Mesenchymal stem cell (in vitro differentiated cells and primary cell): ENCODE data around the gene MGA.

Experiments
- DNase-seq: peaks from one replicate; pipeline ENCODE4 v3.0.0-alpha.2; 2013
- H2AFZ ChIP-seq: one replicate; pipeline ENCODE4 v1.6.1; 2013; ENCODE audit warnings: low read depth, mild to moderate bottlenecking, control low read depth, inconsistent platforms, low read length, moderate library complexity
- H2AK5ac ChIP-seq: 2 replicates; pipeline ENCODE4 v1.6.1; 2013; ENCODE audit warnings: low read length, moderate library complexity, mild to moderate bottlenecking, inconsistent platforms; ENCODE audit not compliant: severe bottlenecking
- H2BK120ac ChIP-seq: one replicate; pipeline ENCODE4 v1.6.1; 2013; ENCODE audit warnings: low read depth, mild to moderate bottlenecking, inconsistent platforms, low read length, moderate library complexity
- H2BK12ac ChIP-seq, 2 experiments: one replicate each; pipeline ENCODE4 v1.6.1; 2013; ENCODE audit warnings: inconsistent platforms in 2 of 2, low read length in 2 of 2, mild to moderate bottlenecking in 2 of 2, moderate library complexity in 2 of 2, control low read depth in 1 of 2
- H2BK15ac ChIP-seq: one replicate; pipeline ENCODE4 v1.6.1; 2013; ENCODE audit warnings: mild to moderate bottlenecking, low read depth, inconsistent platforms; ENCODE audit not compliant: poor library complexity, severe bottlenecking
- H2BK5ac ChIP-seq: 2 replicates; pipeline ENCODE4 v1.6.1; 2013; ENCODE audit warnings: low read depth, mild to moderate bottlenecking, low read length, control low read depth, inconsistent platforms; ENCODE audit not compliant: poor library complexity, severe bottlenecking
- H3K14ac ChIP-seq, 2 experiments: one replicate each; pipeline ENCODE4 v1.6.1; 2013; ENCODE audit warnings: inconsistent platforms in 2 of 2, low read length in 2 of 2, control low read depth in 1 of 2, mild to moderate bottlenecking in 1 of 2, moderate library complexity in 1 of 2
- H3K18ac ChIP-seq, 2 experiments: one replicate each; pipeline ENCODE4 v1.6.1; 2013; ENCODE audit warnings: inconsistent platforms in 2 of 2, low read length in 2 of 2, control low read depth in 1 of 2, low read depth in 1 of 2, mild to moderate bottlenecking in 1 of 2
- H3K23ac ChIP-seq, 2 experiments: one replicate each; pipeline ENCODE4 v1.6.1; 2013; ENCODE audit warnings: inconsistent platforms in 2 of 2, low read length in 2 of 2, mild to moderate bottlenecking in 2 of 2, moderate library complexity in 2 of 2, control low read depth in 1 of 2
- H3K27ac ChIP-seq: 2 replicates; pipeline ENCODE4 v1.5.1; 2013; ENCODE audit warnings: mild to moderate bottlenecking, moderate library complexity, low read length, control low read depth, inconsistent platforms; ENCODE audit not compliant: poor library complexity, severe bottlenecking
- H3K27me3 ChIP-seq, 2 experiments: 2 replicates each; pipeline versions ENCODE4 v1.6.1 to v1.7.0; 2013; ENCODE audit warnings: low read length in 2 of 2, mild to moderate bottlenecking in 2 of 2, moderate library complexity in 2 of 2, control low read depth in 1 of 2, inconsistent platforms in 1 of 2; ENCODE audit not compliant: control insufficient read depth in 1 of 2, insufficient read depth in 1 of 2
- H3K36me3 ChIP-seq, 2 experiments: 2 replicates each; pipeline versions ENCODE4 v1.6.1 to v1.7.0; 2013; ENCODE audit warnings: low read length in 2 of 2, control low read depth in 1 of 2, inconsistent platforms in 1 of 2, low read depth in 1 of 2, mild to moderate bottlenecking in 1 of 2; ENCODE audit not compliant: insufficient read depth in 2 of 2, control insufficient read depth in 1 of 2
- H3K4ac ChIP-seq, 2 experiments: one replicate each; pipeline ENCODE4 v1.6.1; 2013; ENCODE audit warnings: inconsistent platforms in 2 of 2, low read length in 2 of 2, mild to moderate bottlenecking in 2 of 2, moderate library complexity in 2 of 2, control low read depth in 1 of 2, low read depth in 1 of 2
- H3K4me1 ChIP-seq: 2 replicates; pipeline ENCODE4 v1.6.1; 2013; ENCODE audit warnings: low read depth, low read length, control low read depth; ENCODE audit not compliant: control insufficient read depth, insufficient read depth
- H3K4me2 ChIP-seq: 2 replicates; pipeline ENCODE4 v1.6.1; 2013; ENCODE audit warnings: low read length, mild to moderate bottlenecking, inconsistent platforms; ENCODE audit not compliant: poor library complexity, severe bottlenecking
- H3K4me3 ChIP-seq, 2 experiments: 2 replicates each; pipeline versions ENCODE4 v1.5.1 to v1.7.0; 2013; ENCODE audit warnings: low read length in 2 of 2, mild to moderate bottlenecking in 2 of 2, control low read depth in 1 of 2, low read depth in 1 of 2; ENCODE audit not compliant: insufficient read depth in 1 of 2
- H3K79me1 ChIP-seq: replicated peaks from 2 replicates; pipeline ENCODE4 v1.6.1; 2013; ENCODE audit warnings: mild to moderate bottlenecking, control low read depth, low read length, inconsistent platforms; ENCODE audit not compliant: poor library complexity, severe bottlenecking
- H3K9ac ChIP-seq: 2 replicates; pipeline ENCODE4 v1.7.0; 2013; ENCODE audit warnings: mild to moderate bottlenecking, low read length, moderate library complexity
- H3K9me3 ChIP-seq: 2 replicates; pipeline ENCODE4 v1.7.0; 2013; ENCODE audit warnings: mild to moderate bottlenecking, low read length; ENCODE audit not compliant: control insufficient read depth
- H4K8ac ChIP-seq: one replicate; pipeline ENCODE4 v1.6.1; 2013; ENCODE audit warnings: inconsistent platforms, mild to moderate bottlenecking, low read length, moderate library complexity
- H4K91ac ChIP-seq: one replicate; pipeline ENCODE4 v1.6.1; 2013; ENCODE audit warnings: mild to moderate bottlenecking, low read length, inconsistent platforms
- WGBS: methylation state at CpG from one replicate; pipeline ENCODE4 v1.1.7; 2013; ENCODE audit warnings: mixed read lengths; 5-methylcytosine and 5-hydroxymethylcytosine counted together

The MGA gene

DNA sequence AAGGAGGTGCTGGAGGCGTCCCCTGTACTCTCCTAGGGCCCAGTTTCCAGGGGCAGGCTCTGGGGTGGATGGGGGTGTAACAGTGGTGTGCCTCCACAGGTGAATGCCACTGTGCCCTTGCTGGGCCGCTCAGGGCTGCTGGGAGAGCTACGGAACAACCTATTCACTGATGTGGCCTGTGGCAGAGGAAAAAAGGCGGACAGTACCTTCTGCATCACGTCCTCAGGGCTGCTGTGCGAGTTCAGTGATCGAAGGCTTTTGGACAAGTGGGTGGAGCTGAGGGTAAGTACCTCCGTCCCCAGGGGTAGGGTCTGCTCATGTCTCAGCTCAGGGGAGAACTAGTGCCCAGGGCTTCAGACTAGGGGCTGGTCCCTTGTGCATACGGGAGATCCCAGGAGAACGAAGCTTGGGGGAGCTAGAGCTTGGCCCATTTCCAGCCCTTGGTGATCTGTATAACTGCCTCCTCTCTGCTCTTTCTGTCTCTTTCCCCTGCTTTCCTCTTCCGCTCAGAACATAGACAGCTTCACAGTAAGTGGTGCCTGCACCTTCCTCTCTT lies 152.7 kb downstream of the MGA start:
- Histone ChIP-seq H2BK5ac (no peak overlapping the region), H3K14ac (no peak overlapping the region), H3K18ac (no peak overlapping the region), H3K9ac (no peak overlapping the region), H2AFZ (no peak overlapping the region), H3K27ac (no peak overlapping the region), H3K79me1 (peaks cover 27% of the 10 kb centered on the region), H2AK5ac (no peak overlapping the region), H3K4ac (no peak overlapping the region), H3K23ac (no peak overlapping the region), H3K4me1 (peaks cover 2% of the 10 kb centered on the region), H4K91ac (no peak overlapping the region), H2BK15ac (no peak overlapping the region), H2BK120ac (no peak overlapping the region), H3K27me3 (no peaks in the 10 kb centered on the region), H3K4me3 (no peak overlapping the region), H4K8ac (no peak overlapping the region), H3K4me2 (no peak overlapping the region), H3K36me3 (peaks cover 57 to 61% of the 10 kb centered on the region in 2 experiments), H2BK12ac (no peak overlapping the region), H3K9me3 (no peaks in the 10 kb centered on the region)
- no peak for DNase-seq
- WGBS = 90% methylated on average over 11 of the region's 11 CpGs

DNA sequence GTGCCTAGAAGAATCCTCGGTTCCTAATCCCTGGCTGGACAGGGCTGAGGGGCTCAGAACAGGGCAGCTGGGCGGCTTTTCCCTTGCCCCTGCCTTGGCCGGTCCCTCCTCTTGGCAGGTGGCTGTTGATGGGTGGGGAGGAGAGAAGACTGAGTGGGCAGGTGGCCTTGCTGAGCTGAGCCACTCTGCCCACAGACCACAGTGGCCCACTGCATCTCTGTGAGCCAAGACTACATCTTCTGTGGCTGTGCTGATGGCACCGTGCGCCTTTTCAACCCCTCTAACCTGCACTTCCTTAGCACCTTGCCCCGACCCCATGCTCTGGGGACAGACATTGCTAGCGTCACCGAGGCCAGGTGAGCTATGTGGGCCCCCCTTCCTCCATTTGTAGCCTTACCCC lies 153.2 kb downstream of the MGA start:
- Histone ChIP-seq H2BK5ac (no peak overlapping the region), H2AFZ (no peak overlapping the region), H4K91ac (no peak overlapping the region), H3K27ac (no peak overlapping the region), H3K27me3 (no peaks in the 10 kb centered on the region), H3K14ac (no peak overlapping the region), H3K4me3 (no peak overlapping the region), H3K36me3 (peaks cover 62 to 66% of the 10 kb centered on the region in 2 experiments), H3K4ac (no peak overlapping the region), H3K4me1 (peaks cover 2% of the 10 kb centered on the region), H3K18ac (no peak overlapping the region), H2BK12ac (no peak overlapping the region), H2BK15ac (no peak overlapping the region), H3K9ac (no peak overlapping the region), H3K4me2 (no peak overlapping the region), H4K8ac (no peak overlapping the region), H3K79me1 (peaks cover 27% of the 10 kb centered on the region), H2BK120ac (no peak overlapping the region), H3K23ac (peak overlapping the region in 1 of 2 experiments; percentile 9), H2AK5ac (no peak overlapping the region), H3K9me3 (no peaks in the 10 kb centered on the region)
- WGBS = 97% methylated on average over 7 of the region's 8 CpGs
- no peak for DNase-seq

DNA sequence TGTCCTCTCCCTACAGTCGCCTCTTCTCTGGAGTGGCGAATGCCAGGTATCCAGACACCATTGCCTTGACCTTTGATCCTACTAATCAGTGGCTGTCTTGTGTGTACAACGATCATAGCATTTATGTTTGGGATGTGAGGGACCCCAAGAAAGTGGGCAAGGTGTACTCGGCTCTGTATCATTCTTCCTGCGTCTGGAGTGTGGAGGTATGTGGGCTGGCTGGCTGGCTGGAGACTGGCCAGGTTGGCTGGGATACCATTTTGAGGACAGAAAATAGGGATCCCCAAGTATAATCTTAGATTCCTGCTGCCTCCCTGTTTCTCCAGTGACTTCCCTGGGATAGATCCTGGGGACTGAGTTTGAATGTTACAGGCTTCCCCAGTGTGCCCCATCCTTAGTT lies 154.3 kb downstream of the MGA start:
- H3K4me2 ChIP-seq = no peak overlapping the region
- H3K27me3 ChIP-seq = no peaks in the 10 kb centered on the region
- no peak overlapping the region for H2BK12ac ChIP-seq
- no peaks in the 10 kb centered on the region for H3K9me3 ChIP-seq
- peaks cover 71 to 76% of the 10 kb centered on the region in 2 experiments for H3K36me3 ChIP-seq
- H2BK120ac ChIP-seq = no peak overlapping the region
- no peak for DNase-seq
- H3K4me3 ChIP-seq = no peak overlapping the region
- no peak overlapping the region for H3K23ac ChIP-seq
- WGBS = 96% methylated on average over 5 of the region's 5 CpGs
- H2AFZ ChIP-seq = no peak overlapping the region
- no peak overlapping the region for H3K18ac ChIP-seq
- H2AK5ac ChIP-seq = no peak overlapping the region
- H3K14ac ChIP-seq = no peak overlapping the region
- peaks cover 23% of the 10 kb centered on the region for H3K79me1 ChIP-seq
- H3K4ac ChIP-seq = no peak overlapping the region
- no peak overlapping the region for H2BK15ac ChIP-seq
- H4K8ac ChIP-seq = no peak overlapping the region
- H3K9ac ChIP-seq = no peak overlapping the region
- H4K91ac ChIP-seq = no peak overlapping the region
- peaks cover 2% of the 10 kb centered on the region for H3K4me1 ChIP-seq
- no peak overlapping the region for H3K27ac ChIP-seq
- no peak overlapping the region for H2BK5ac ChIP-seq

DNA sequence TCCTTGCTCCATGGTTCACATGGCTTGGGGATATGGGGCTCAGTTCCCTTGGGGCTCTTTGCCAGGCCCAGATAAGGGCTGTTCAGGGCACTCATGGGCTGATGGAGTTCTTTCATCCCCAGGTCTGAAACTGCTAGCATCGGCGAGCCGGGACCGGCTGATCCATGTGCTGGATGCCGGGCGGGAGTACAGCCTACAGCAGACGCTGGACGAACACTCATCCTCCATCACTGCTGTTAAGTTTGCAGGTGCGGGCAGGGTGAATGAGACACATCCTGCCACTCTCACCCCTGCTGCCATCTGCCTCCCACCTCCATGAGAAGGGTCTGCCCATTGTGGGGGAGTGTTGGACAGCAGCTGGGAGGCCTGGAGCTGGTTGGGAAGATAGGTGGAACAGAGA lies 156.6 kb downstream of the MGA start:
- Histone ChIP-seq H3K4ac (no peak overlapping the region), H3K36me3 (peaks cover 86 to 99% of the 10 kb centered on the region in 2 experiments), H3K23ac (no peak overlapping the region), H3K9me3 (no peaks in the 10 kb centered on the region), H2BK15ac (no peak overlapping the region), H2AFZ (no peak overlapping the region), H3K4me1 (no peaks in the 10 kb centered on the region), H3K79me1 (peaks cover 15% of the 10 kb centered on the region), H3K27ac (no peak overlapping the region), H3K4me2 (no peak overlapping the region), H4K91ac (no peak overlapping the region), H3K9ac (no peak overlapping the region), H3K27me3 (no peaks in the 10 kb centered on the region), H3K4me3 (no peak overlapping the region), H2BK120ac (no peak overlapping the region), H3K14ac (no peak overlapping the region), H3K18ac (no peak overlapping the region), H2BK5ac (no peak overlapping the region), H4K8ac (no peak overlapping the region), H2BK12ac (no peak overlapping the region), H2AK5ac (no peak overlapping the region)
- WGBS = over 99% methylated on average over 8 of the region's 9 CpGs
- no peak for DNase-seq
